HG03159 (cell line): ENCODE data around the gene SSH2.

Source experiments
- ATAC-seq: cut with Tn5 transposase; IDR thresholded peaks from one replicate; pipeline ENCODE4 v1.9.1; 2021; ENCODE audit warnings: mild to moderate bottlenecking, moderate library complexity; ENCODE audit not compliant: unreplicated experiment

The SSH2 gene

GRCh38 chr17:29844339-29845048 lies 85.5 kb downstream of the SSH2 start:
- no peak for ATAC-seq

- ATAC-seq, result no peak
Measured at GRCh38 chr17:29840884-29841283, 89.1 kb downstream of the SSH2 start.

- ATAC-seq, result no peak
Measured at GRCh38 chr17:29839656-29840055, 90.4 kb downstream of the SSH2 start.

GRCh38 chr17:29838961-29839360 lies 91.1 kb downstream of the SSH2 start:
- ATAC-seq, result no peak

GRCh38 chr17:29837531-29837930 lies 92.5 kb downstream of the SSH2 start:
- no peak for ATAC-seq

GRCh38 chr17:29836643-29837042 lies 93.4 kb downstream of the SSH2 start:
- ATAC-seq, result no peak

- ATAC-seq, result no peak
Measured at GRCh38 chr17:29835435-29836351, 94.3 kb downstream of the SSH2 start.

GRCh38 chr17:29833801-29834200 lies 96.2 kb downstream of the SSH2 start:
- no peak for ATAC-seq

- ATAC-seq, result no peak
Measured at GRCh38 chr17:29828676-29829284, 101.2 kb downstream of the SSH2 start.

- ATAC-seq, result no peak
Measured at GRCh38 chr17:29827179-29827578, 102.8 kb downstream of the SSH2 start.

GRCh38 chr17:29826114-29826692 lies 103.8 kb downstream of the SSH2 start:
- no peak for ATAC-seq

- ATAC-seq, result no peak
Measured at GRCh38 chr17:29825604-29826003, 104.4 kb downstream of the SSH2 start.

- no peak for ATAC-seq
Measured at GRCh38 chr17:29821897-29822296, 108.1 kb downstream of the SSH2 start.

- no peak for ATAC-seq
Measured at GRCh38 chr17:29820425-29820824, 109.6 kb downstream of the SSH2 start.

- ATAC-seq, result no peak
Measured at GRCh38 chr17:29807520-29808361, 122.3 kb downstream of the SSH2 start.

- no peak for ATAC-seq
Measured at GRCh38 chr17:29802246-29802645, 127.8 kb downstream of the SSH2 start.

GRCh38 chr17:29800457-29800856 lies 129.6 kb downstream of the SSH2 start:
- no peak for ATAC-seq

- no peak for ATAC-seq
Measured at GRCh38 chr17:29796652-29797051, 133.4 kb downstream of the SSH2 start.

GRCh38 chr17:29793501-29793900 lies 136.5 kb downstream of the SSH2 start:
- no peak for ATAC-seq

GRCh38 chr17:29791336-29792080 lies 138.5 kb downstream of the SSH2 start:
- no peak for ATAC-seq
